Measurements from ENCODE around the gene SLC46A3. TPM values are rescaled to one million over a fixed set of nuclear protein-coding genes. Genes with fewer than 3 reads are reported as not detected.

SLC46A3 gene
- total RNA-seq, 1 experiment from 2014 or later: 2.3 TPM

GRCh38 chr13:28650284-28650683, 68.5 kb downstream of the SLC46A3 start:
- ChIA-PET CTCF (no interaction called here), POLR2A (ENCODE audit: low non-redundant PET) (no interaction called here)
- Histone ChIP-seq H3K27ac (ENCODE audit: low read depth, low read length, poor library complexity, severe bottlenecking) (no peak overlapping the region), H3K4me3 (ENCODE audit: low read depth, low read length, poor library complexity, severe bottlenecking) (no peak overlapping the region), H3K27me3 (replicated peaks; ENCODE audit: insufficient read depth, low read depth, low read length, poor library complexity) (no peaks in the 10 kb centered on the region), H3K4me1 (ENCODE audit: insufficient read depth, low read length, poor library complexity, severe bottlenecking) (peaks cover 5% of the 10 kb centered on the region), H3K36me3 (ENCODE audit: insufficient read depth, low read length, poor library complexity, severe bottlenecking) (no peaks in the 10 kb centered on the region), H3K9me3 (ENCODE audit: low read depth, low read length, poor library complexity, severe bottlenecking) (no peaks in the 10 kb centered on the region)
- TF ChIP-seq EZH2 (IDR thresholded peaks at IDR 0.05; ENCODE audit: borderline replicate concordance, low read depth, low read length, poor library complexity, severe bottlenecking): no peak
- TF ChIP-seq, protein P1, sequence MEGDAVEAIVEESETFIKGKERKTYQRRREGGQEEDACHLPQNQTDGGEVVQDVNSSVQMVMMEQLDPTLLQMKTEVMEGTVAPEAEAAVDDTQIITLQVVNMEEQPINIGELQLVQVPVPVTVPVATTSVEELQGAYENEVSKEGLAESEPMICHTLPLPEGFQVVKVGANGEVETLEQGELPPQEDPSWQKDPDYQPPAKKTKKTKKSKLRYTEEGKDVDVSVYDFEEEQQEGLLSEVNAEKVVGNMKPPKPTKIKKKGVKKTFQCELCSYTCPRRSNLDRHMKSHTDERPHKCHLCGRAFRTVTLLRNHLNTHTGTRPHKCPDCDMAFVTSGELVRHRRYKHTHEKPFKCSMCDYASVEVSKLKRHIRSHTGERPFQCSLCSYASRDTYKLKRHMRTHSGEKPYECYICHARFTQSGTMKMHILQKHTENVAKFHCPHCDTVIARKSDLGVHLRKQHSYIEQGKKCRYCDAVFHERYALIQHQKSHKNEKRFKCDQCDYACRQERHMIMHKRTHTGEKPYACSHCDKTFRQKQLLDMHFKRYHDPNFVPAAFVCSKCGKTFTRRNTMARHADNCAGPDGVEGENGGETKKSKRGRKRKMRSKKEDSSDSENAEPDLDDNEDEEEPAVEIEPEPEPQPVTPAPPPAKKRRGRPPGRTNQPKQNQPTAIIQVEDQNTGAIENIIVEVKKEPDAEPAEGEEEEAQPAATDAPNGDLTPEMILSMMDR (conservative IDR thresholded peaks at IDR 0.05; ENCODE audit: low read depth, low read length): no peak
- no peak for DNase-seq (ENCODE audit: low spot score)
- intact Hi-C loops (cut with micrococcal nuclease; ENCODE audit: unreplicated experiment): no loop called here
- no TSS peak for BruUV-seq (replicated peaks)

Other genes starting within 250 kb of the SLC46A3 start
- 4.3 and 5.2 TPM in 2 replicates for gene FLT1, start 223.8 kb downstream of the SLC46A3 start, total RNA-seq (2021)
- 150 and 185 TPM in 2 replicates for gene POMP, start 59.8 kb downstream of the SLC46A3 start, total RNA-seq (2021)
- 0.11 and 0.44 TPM in 2 replicates for gene MTUS2, start 101.4 kb upstream of the SLC46A3 start, total RNA-seq (2021)

Measured in A673 (cell line).